ENCODE measurements around the gene EEFSEC. TPM values are rescaled to one million over a fixed set of nuclear protein-coding genes. Genes with fewer than 3 reads are reported as not detected.

The EEFSEC gene
- total and polyA plus RNA-seq, 2 of the 8 experiments (the other 6 are each of a cell fraction or from before 2014, with no cell fraction given): 13.1 to 19.8 TPM

DNA sequence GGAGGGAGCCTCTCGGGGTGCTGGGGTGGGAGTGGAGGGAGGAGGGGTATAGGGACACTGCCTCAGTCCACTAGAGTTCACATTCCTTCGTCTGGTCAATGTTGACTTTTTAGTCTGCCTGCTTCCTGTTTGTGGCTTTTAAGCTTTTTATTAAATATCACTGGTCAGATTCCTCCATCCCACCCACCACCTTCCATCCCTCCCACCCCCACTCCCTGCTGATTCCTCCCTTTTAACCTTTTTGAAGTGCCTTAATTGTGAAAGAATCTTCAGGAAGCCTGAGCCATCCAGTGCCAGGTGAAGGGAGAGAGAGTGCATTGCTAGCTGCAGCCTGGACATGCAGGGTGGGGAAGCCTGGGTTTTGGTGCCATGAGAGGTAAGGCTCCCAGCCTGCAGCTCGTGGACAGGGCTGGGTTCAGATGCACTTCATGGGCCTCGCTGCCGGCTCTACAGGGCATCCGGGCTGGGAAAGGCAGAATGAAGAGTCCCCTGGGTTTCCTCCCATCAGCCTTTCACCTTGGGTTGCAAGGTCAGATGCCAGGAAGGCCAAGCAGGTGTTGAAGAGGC, 207.5 kb downstream of the EEFSEC start:
- Histone ChIP-seq H2BK120ac (replicated peaks; ENCODE audit: low read depth, low read length) (no peak overlapping the region), H2BK12ac (ENCODE audit: low read depth, low read length) (no peak overlapping the region), H4K20me1 (replicated peaks in 1 of 2; ENCODE audit: control insufficient read depth in 1 of 2, insufficient read depth in 2 of 2, low read length in 2 of 2) (no peaks in the 10 kb centered on the region), H3K79me2 (ENCODE audit: control insufficient read depth in 1 of 2, insufficient read depth in 2 of 2, low read length in 2 of 2) (no peaks in the 10 kb centered on the region), H4K91ac (replicated peaks; ENCODE audit: insufficient read length, low read length) (no peak overlapping the region), H3K4ac (replicated peaks; ENCODE audit: insufficient read length, low read depth, low read length) (no peak overlapping the region), H3K23me2 (ENCODE audit: low read depth, low read length) (no peaks in the 10 kb centered on the region), H2AFZ (ENCODE audit: low read length) (no peak overlapping the region), H3K4me3 (ENCODE audit: extremely low read depth in 1 of 4, insufficient read depth in 2 of 4, low read depth in 3 of 4, low read length in 4 of 4) (no peak overlapping the region), H3K9ac (replicated peaks in 1 of 4; ENCODE audit: extremely low read depth in 1 of 4, low read depth in 3 of 4, low read length in 3 of 4) (no peak overlapping the region), H2AK5ac (ENCODE audit: low read depth, low read length) (no peak overlapping the region), H3K18ac (ENCODE audit: extremely low read depth, low read length) (no peak overlapping the region), H3K23ac (ENCODE audit: insufficient read length) (no peak overlapping the region), H3K79me1 (ENCODE audit: low read depth, low read length) (no peaks in the 10 kb centered on the region), H2BK20ac (ENCODE audit: low read length) (no peak overlapping the region), H3K4me1 (replicated peaks in 1 of 4; ENCODE audit: control insufficient read depth in 3 of 4, insufficient read depth in 4 of 4, low read length in 3 of 4) (no peaks in the 10 kb centered on the region), H2BK15ac (ENCODE audit: low read length) (no peak overlapping the region), H3K36me3 (ENCODE audit: control insufficient read depth in 2 of 4, insufficient read depth in 4 of 4, low read length in 3 of 4) (no peaks in the 10 kb centered on the region), H3K56ac (replicated peaks; ENCODE audit: insufficient read length, low read depth, low read length) (no peak overlapping the region), H3K4me2 (ENCODE audit: insufficient read depth in 1 of 2, low read depth in 2 of 2, low read length in 2 of 2) (no peak overlapping the region), H3K9me3 (ENCODE audit: insufficient read depth in 2 of 2, low read depth in 1 of 2, low read length in 1 of 2) (no peaks in the 10 kb centered on the region), H4K5ac (ENCODE audit: insufficient read length, low read depth, low read length) (no peak overlapping the region), H3K27me3 (replicated peaks in 1 of 4; ENCODE audit: control insufficient read depth in 3 of 4, extremely low read depth in 1 of 4, insufficient read depth in 3 of 4, low read length in 3 of 4) (no peaks in the 10 kb centered on the region), H2BK5ac (ENCODE audit: low read depth, low read length) (no peak overlapping the region), H4K8ac (ENCODE audit: extremely low read depth, insufficient read depth, low read length) (no peak overlapping the region), H3K14ac (ENCODE audit: insufficient read length) (no peak overlapping the region), H3K27ac (ENCODE audit: low read depth, low read length) (no peak overlapping the region)
- WGBS, 2 experiments (ENCODE audit: extremely low coverage in 1 of 2, insufficient coverage in 1 of 2, insufficient read length in 1 of 2, insufficient replicate concordance in 2 of 2, low coverage in 1 of 2, low lambda C conversion rate in 2 of 2, missing lambda C conversion rate in 1 of 2): 88% methylated on average over 5 of the region's 6 CpGs; no CpG with 5 or more reads in 1 of the 2 experiments
- POLR2A ChIA-PET (ENCODE audit: partially characterized antibody): no interaction called here
- FAIRE-seq: no peak
- CTCF ChIA-PET (ENCODE audit: partially characterized antibody): interaction anchor here (0.7 to 6.7 kb wide), 6 partner anchors 10 to 79 kb away, joined by 3 to 31 read pairs (median 4); no protein-coding TSS in a partner anchor
- no peak for DNase-seq (ENCODE audit: low read depth in 1 of 2, low spot score in 2 of 2)
- TF ChIP-seq TEAD4 (IDR thresholded peaks at IDR 0.05; ENCODE audit: low read depth, low read length): no peak
- TF ChIP-seq, protein P1, sequence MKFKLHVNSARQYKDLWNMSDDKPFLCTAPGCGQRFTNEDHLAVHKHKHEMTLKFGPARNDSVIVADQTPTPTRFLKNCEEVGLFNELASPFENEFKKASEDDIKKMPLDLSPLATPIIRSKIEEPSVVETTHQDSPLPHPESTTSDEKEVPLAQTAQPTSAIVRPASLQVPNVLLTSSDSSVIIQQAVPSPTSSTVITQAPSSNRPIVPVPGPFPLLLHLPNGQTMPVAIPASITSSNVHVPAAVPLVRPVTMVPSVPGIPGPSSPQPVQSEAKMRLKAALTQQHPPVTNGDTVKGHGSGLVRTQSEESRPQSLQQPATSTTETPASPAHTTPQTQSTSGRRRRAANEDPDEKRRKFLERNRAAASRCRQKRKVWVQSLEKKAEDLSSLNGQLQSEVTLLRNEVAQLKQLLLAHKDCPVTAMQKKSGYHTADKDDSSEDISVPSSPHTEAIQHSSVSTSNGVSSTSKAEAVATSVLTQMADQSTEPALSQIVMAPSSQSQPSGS (IDR thresholded peaks at IDR 0.05; ENCODE audit: low read length): no peak
